ENCODE data around the gene SCAF11.

GRCh38 chr12:45988264-45988663 lies 2.1 kb downstream of the SCAF11 start:
- no peak for TF ChIP-seq CTCF (IDR thresholded peaks at IDR 0.05; ENCODE audit: insufficient read depth, low read length, poor library complexity, severe bottlenecking)
- TF ChIP-seq EZH2phosphoT487 (conservative IDR thresholded peaks at IDR 0.05; ENCODE audit: low read length): no peak

Data from SU-DHL-6 (cell line).